Stomach (tissue), 9 donors: ENCODE data around the gene FLVCR2. TPM values are rescaled to one million over a fixed set of nuclear protein-coding genes. Genes with fewer than 3 reads are reported as not detected.

Experiments used
- DNase-seq, 2 donors: peaks; one replicate each; pipeline versions ENCODE4 v3.0.0 to v3.0.0-alpha.2; 2013 to 2019
- H3K27ac ChIP-seq, 5 donors: fragments of 200-600 bp in 4 of 5; sonication (generic) in 4 of 5; one replicate each; pipeline ENCODE4 v1.5.1; 2013 to 2019; ENCODE audit warnings: mild to moderate bottlenecking in 1 of 5, moderate library complexity in 1 of 5
- H3K27me3 ChIP-seq, 3 donors: fragments of 200-600 bp; sonication (generic); one replicate each; pipeline ENCODE4 v1.5.1; 2017 to 2019; ENCODE audit warnings: mixed run types in 1 of 3
- H3K36me3 ChIP-seq, 4 donors: fragments of 200-600 bp; sonication (generic); 1 replicate in 3 of 4; 2 replicates in 1 of 4; pipeline ENCODE4 v1.5.1; 2016 to 2019
- H3K4me1 ChIP-seq, 4 donors: fragments of 200-600 bp; sonication (generic); one replicate each; pipeline ENCODE4 v1.5.1; 2016 to 2019
- H3K4me3 ChIP-seq, 4 donors: fragments of 200-600 bp; sonication (generic) in 3 of 4; one replicate each; pipeline ENCODE4 v1.5.1; 2016 to 2019; ENCODE audit warnings: mild to moderate bottlenecking in 1 of 4
- H3K9me3 ChIP-seq, 4 donors: fragments of 200-600 bp; sonication (generic); one replicate each; pipeline ENCODE4 v1.5.1; 2016 to 2019
- CTCF ChIP-seq, 7 experiments: fragments of 450-650 bp in 4 of 7; fragments of 200-600 bp in 3 of 7; sonication (generic) in 3 of 7; IDR thresholded peaks; one replicate each; pipeline ENCODE4 v1.5.1; 2016 to 2019; ENCODE audit warnings: antibody characterized with exemption in 7 of 7, control low read depth in 2 of 7, mild to moderate bottlenecking in 1 of 7
- EP300 ChIP-seq: sonication (generic); formaldehyde crosslinking; IDR thresholded peaks from one replicate; pipeline ENCODE4 v1.6.1; 2017; ENCODE audit warnings: antibody characterized with exemption
- POLR2A ChIP-seq, 4 donors: fragments of 450-650 bp; IDR thresholded peaks; one replicate each; pipeline ENCODE4 v1.6.1; 2016; ENCODE audit warnings: antibody characterized with exemption in 4 of 4, control low read depth in 2 of 4, mild to moderate bottlenecking in 1 of 4, moderate library complexity in 1 of 4
- POLR2AphosphoS5 ChIP-seq, 3 donors: sonication (generic); formaldehyde crosslinking; IDR thresholded peaks; one replicate each; pipeline ENCODE4 v1.6.1; 2016; ENCODE audit warnings: antibody characterized with exemption in 3 of 3
- WGBS, 5 donors: extraction: QIAGEN DNeasy Blood & Tissue Kit in 3 of 5; methylation state at CpG; one replicate each; pipeline versions ENCODE4 v1.1.5 to v1.1.7; 2013 to 2018; 5-methylcytosine and 5-hydroxymethylcytosine counted together
- intact Hi-C: fragments of 100-400 bp; cut with DNase I; formaldehyde crosslinking; loops from one replicate; pipeline ENCODE4 v1.15.1; 2023; ENCODE audit warnings: low total_unique reads
- polyA plus RNA-seq, 3 donors: library from polyadenylated mRNA; stranded (reverse); fragments of 200-250 nt; gene quantifications; one replicate each; pipeline ENCODE4 v1.2.3, GENCODE V29; 2013
- total RNA-seq, 5 donors: library from RNA; depleted of rRNA; stranded (reverse); fragments of >200 nt; gene quantifications; one replicate each; pipeline versions ENCODE4 v1.1.0 to v1.2.3, GENCODE V29; 2014 to 2016
- donor health status: healthy with polysubstance abuse.
- donor health status: Bipolar disorder and iron deficiency.
- donor health status: healthy.

FLVCR2 gene
- total and polyA plus RNA-seq, 8 donors = 0.15 to 10.7 (median 0.95) TPM; not detected in 1

- DNase-seq = no peak
- Histone ChIP-seq H3K36me3 (no peaks in the 10 kb centered on the region), H3K9me3 (no peaks in the 10 kb centered on the region), H3K27ac (peak overlapping the region in 2 of 5 donors; percentile 78 to 82), H3K4me1 (peaks cover 13 to 36% (median 31%) of the 10 kb centered on the region in 4 donors), H3K27me3 (peaks cover 0 to 14% (median 0%) of the 10 kb centered on the region in 3 donors), H3K4me3 (peak overlapping the region; percentile 51 to 61 (median 56))
- 76 to 90% (median 82%) methylated on average over 13 of the region's 13 CpGs for WGBS, 5 donors
- intact Hi-C loops = loop anchor here (5.0 kb wide), 1 partner anchor 73 kb away; no protein-coding TSS in a partner anchor
- TF ChIP-seq POLR2A (IDR thresholded peaks at IDR 0.05) (no peak), CTCF (IDR thresholded peaks at IDR 0.05) (no peak), POLR2AphosphoS5 (IDR thresholded peaks at IDR 0.05) (no peak), EP300 (no peak)
Observed at GRCh38 chr14:75579338-75579864, 981 bp downstream of the FLVCR2 start.

GRCh38 chr14:75579882-75580281 lies 1.5 kb downstream of the FLVCR2 start:
- no peaks in the 10 kb centered on the region for H3K36me3 ChIP-seq
- WGBS, 5 donors = 74 to 96% (median 91%) methylated on average over 3 of the region's 3 CpGs
- intact Hi-C loops = loop anchor here (5.0 kb wide), 1 partner anchor 72 kb away; no protein-coding TSS in a partner anchor
- H3K4me3 ChIP-seq = peak overlapping the region; percentile 51 to 61 (median 56)
- peaks cover 13 to 36% (median 31%) of the 10 kb centered on the region in 4 donors for H3K4me1 ChIP-seq
- no peak overlapping the region for H3K27ac ChIP-seq
- TF ChIP-seq POLR2A (IDR thresholded peaks at IDR 0.05) (no peak), EP300 (no peak), POLR2AphosphoS5 (IDR thresholded peaks at IDR 0.05) (no peak), CTCF (IDR thresholded peaks at IDR 0.05) (no peak)
- no peak for DNase-seq
- no peaks in the 10 kb centered on the region for H3K9me3 ChIP-seq
- peaks cover 0 to 14% (median 0%) of the 10 kb centered on the region in 3 donors for H3K27me3 ChIP-seq

GRCh38 chr14:75587388-75587787 lies 9.0 kb downstream of the FLVCR2 start:
- intact Hi-C loops = no loop called here
- Histone ChIP-seq H3K27ac (no peak overlapping the region), H3K4me3 (no peak overlapping the region), H3K4me1 (no peaks in the 10 kb centered on the region), H3K27me3 (peaks cover 0 to 15% (median 5%) of the 10 kb centered on the region in 3 donors), H3K36me3 (no peaks in the 10 kb centered on the region), H3K9me3 (no peaks in the 10 kb centered on the region)
- DNase-seq = no peak
- no peak for TF ChIP-seq CTCF (IDR thresholded peaks at IDR 0.05)
- TF ChIP-seq POLR2AphosphoS5 (IDR thresholded peaks at IDR 0.05) = no peak
- no peak for TF ChIP-seq EP300
- no peak for TF ChIP-seq POLR2A (IDR thresholded peaks at IDR 0.05)

GRCh38 chr14:75589931-75590330 lies 11.5 kb downstream of the FLVCR2 start:
- H3K36me3 ChIP-seq = no peaks in the 10 kb centered on the region
- no peak for TF ChIP-seq POLR2AphosphoS5 (IDR thresholded peaks at IDR 0.05)
- TF ChIP-seq CTCF (IDR thresholded peaks at IDR 0.05) = no peak
- TF ChIP-seq EP300 = no peak
- peaks cover 0 to 9% (median 5%) of the 10 kb centered on the region in 3 donors for H3K27me3 ChIP-seq
- H3K27ac ChIP-seq = no peak overlapping the region
- no peak for DNase-seq
- H3K4me3 ChIP-seq = no peak overlapping the region
- no peaks in the 10 kb centered on the region for H3K4me1 ChIP-seq
- WGBS, 5 donors = 87 to 93% (median 89%) methylated on average over 6 of the region's 6 CpGs
- intact Hi-C loops = no loop called here
- no peaks in the 10 kb centered on the region for H3K9me3 ChIP-seq
